Muscle layer of duodenum (tissue), 2 donors: Measurements from ENCODE around the gene SMO.
"Not testable (repeated sequence)": the region's sequence is repeated elsewhere in the genome, so short reads cannot be mapped to it uniquely, and the experiment has no call there.

Experiments
- H3K27ac ChIP-seq: one replicate; pipeline ENCODE4 v1.7.0; 2013; ENCODE audit warnings: mild to moderate bottlenecking, low read length
- H3K27me3 ChIP-seq: one replicate; pipeline ENCODE4 v1.7.0; 2013; ENCODE audit warnings: low read depth, mild to moderate bottlenecking, control low read depth, low read length
- H3K36me3 ChIP-seq, 2 donors: one replicate each; pipeline ENCODE4 v1.7.0; 2013; ENCODE audit warnings: low read length in 2 of 2, control low read depth in 1 of 2, mild to moderate bottlenecking in 1 of 2; ENCODE audit not compliant: insufficient read depth in 2 of 2, control insufficient read depth in 1 of 2
- H3K4me1 ChIP-seq, 2 donors: one replicate each; pipeline ENCODE4 v1.7.0; 2013; ENCODE audit warnings: low read length in 2 of 2, mild to moderate bottlenecking in 2 of 2, control low read depth in 1 of 2, moderate library complexity in 1 of 2; ENCODE audit not compliant: insufficient read depth in 2 of 2, control insufficient read depth in 1 of 2
- H3K4me3 ChIP-seq, 2 donors: one replicate each; pipeline ENCODE4 v1.7.0; 2013; ENCODE audit warnings: low read length in 2 of 2, low read depth in 1 of 2, mild to moderate bottlenecking in 1 of 2
- H3K9me3 ChIP-seq, 2 donors: one replicate each; pipeline ENCODE4 v1.7.0; 2013; ENCODE audit warnings: low read length in 2 of 2, control low read depth in 1 of 2, mild to moderate bottlenecking in 1 of 2; ENCODE audit not compliant: control insufficient read depth in 1 of 2
- donor health status: healthy.

Gene SMO

GRCh38 chr7:129173861-129174260, 14.6 kb upstream of the SMO start:
- H3K27ac ChIP-seq, H3K27me3 ChIP-seq, H3K36me3 ChIP-seq, H3K9me3 ChIP-seq, H3K4me3 ChIP-seq: not testable (repeated sequence)
- peaks cover 0 to 11% of the 10 kb centered on the region in 2 donors for H3K4me1 ChIP-seq

- Histone ChIP-seq H3K27ac (no peak overlapping the region), H3K36me3 (no peaks in the 10 kb centered on the region), H3K4me1 (no peaks in the 10 kb centered on the region), H3K27me3 (no peaks in the 10 kb centered on the region), H3K9me3 (no peaks in the 10 kb centered on the region), H3K4me3 (no peak overlapping the region)
These were observed 11.3 kb upstream of the SMO start for GRCh38 chr7:129176916-129177710.

DNA sequence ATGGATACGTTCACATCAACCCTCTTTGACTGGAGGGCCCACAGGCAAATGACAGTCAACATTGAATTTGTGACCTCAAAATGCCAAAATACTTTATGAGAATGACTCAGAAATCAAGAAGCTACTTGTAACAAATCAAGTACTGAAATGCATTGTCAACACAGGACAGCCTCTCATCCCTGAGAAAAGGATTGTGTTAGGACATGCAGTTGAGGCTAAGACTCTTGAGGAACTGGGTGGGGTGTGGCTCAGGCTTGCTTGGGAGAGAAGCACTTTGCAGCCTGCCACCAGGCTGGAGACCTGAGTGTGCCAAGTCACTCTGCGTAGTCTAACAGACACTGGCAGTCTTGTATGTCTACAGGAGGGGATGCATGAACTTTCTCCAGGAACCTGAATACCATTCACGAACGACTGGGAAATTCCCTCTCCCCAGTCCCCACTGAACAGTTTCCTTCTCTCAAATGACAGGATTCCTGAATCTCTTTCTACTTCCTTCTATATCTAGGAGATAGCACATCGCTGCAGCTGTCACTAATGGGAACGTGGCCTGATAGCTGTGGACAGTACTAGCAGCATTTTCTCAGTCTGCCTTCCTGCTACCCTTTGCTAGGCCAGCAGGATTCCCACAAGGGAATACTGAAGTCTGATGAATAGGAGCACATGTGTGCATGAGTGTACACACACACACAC, 3.3 kb upstream of the SMO start:
- Histone ChIP-seq H3K27me3 (no peaks in the 10 kb centered on the region), H3K9me3 (no peaks in the 10 kb centered on the region), H3K36me3 (no peaks in the 10 kb centered on the region), H3K4me1 (no peaks in the 10 kb centered on the region), H3K4me3 (no peak overlapping the region), H3K27ac (no peak overlapping the region)

DNA sequence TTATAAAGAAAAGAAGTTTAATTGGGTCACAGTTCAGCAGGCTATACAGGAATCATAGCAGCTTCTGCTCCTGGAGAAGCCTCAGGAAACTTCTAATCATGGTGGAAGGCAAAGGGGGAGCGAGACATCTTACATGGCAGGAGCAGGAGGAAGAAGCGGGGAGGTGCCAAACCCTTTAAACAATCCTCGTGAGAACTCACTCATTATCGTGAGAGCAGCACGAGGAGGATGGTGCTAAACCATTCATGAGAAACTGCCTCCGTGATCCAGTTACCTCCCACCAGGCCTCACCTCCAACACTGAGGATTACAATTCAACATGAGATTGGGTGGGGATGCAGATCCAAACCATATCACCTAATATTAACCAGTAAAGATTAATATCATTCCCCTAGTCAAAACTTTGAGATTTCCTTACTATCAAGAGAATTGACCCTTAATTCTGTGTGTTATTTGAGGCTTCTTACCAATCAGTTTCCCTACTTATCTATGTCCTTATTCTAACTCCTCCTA, 1.6 kb upstream of the SMO start:
- Histone ChIP-seq H3K36me3 (no peaks in the 10 kb centered on the region), H3K27ac (no peak overlapping the region), H3K27me3 (no peaks in the 10 kb centered on the region), H3K9me3 (no peaks in the 10 kb centered on the region), H3K4me3 (no peak overlapping the region), H3K4me1 (peaks cover 0 to 5% of the 10 kb centered on the region in 2 donors)

GRCh38 chr7:129187681-129188371, 607 bp upstream of the SMO start:
- H3K9me3 ChIP-seq: no peaks in the 10 kb centered on the region
- no peaks in the 10 kb centered on the region for H3K27me3 ChIP-seq
- peaks cover 0 to 5% of the 10 kb centered on the region in 2 donors for H3K4me1 ChIP-seq
- H3K4me3 ChIP-seq: peak overlapping the region; percentile 43 to 93
- no peaks in the 10 kb centered on the region for H3K36me3 ChIP-seq
- no peak overlapping the region for H3K27ac ChIP-seq

GRCh38 chr7:129188892-129189660, 643 bp downstream of the SMO start:
- Histone ChIP-seq H3K27ac (no peak overlapping the region), H3K9me3 (no peaks in the 10 kb centered on the region), H3K36me3 (no peaks in the 10 kb centered on the region), H3K27me3 (no peaks in the 10 kb centered on the region), H3K4me1 (peaks cover 0 to 5% of the 10 kb centered on the region in 2 donors), H3K4me3 (peak overlapping the region; percentile 55 to 93)

GRCh38 chr7:129189661-129190310, 1.4 kb downstream of the SMO start:
- peak overlapping the region; percentile 55 to 93 for H3K4me3 ChIP-seq
- no peak overlapping the region for H3K27ac ChIP-seq
- no peaks in the 10 kb centered on the region for H3K27me3 ChIP-seq

GRCh38 chr7:129191272-129191671, 2.8 kb downstream of the SMO start:
- Histone ChIP-seq H3K27ac (no peak overlapping the region), H3K27me3 (no peaks in the 10 kb centered on the region), H3K9me3 (no peaks in the 10 kb centered on the region), H3K36me3 (no peaks in the 10 kb centered on the region), H3K4me3 (no peak overlapping the region), H3K4me1 (peaks cover 0 to 5% of the 10 kb centered on the region in 2 donors)

More at GRCh38 chr7:129189661-129190310, 1.4 kb downstream of the SMO start:
- Histone ChIP-seq H3K36me3 (no peaks in the 10 kb centered on the region), H3K9me3 (no peaks in the 10 kb centered on the region), H3K4me1 (peaks cover 0 to 5% of the 10 kb centered on the region in 2 donors)

DNA sequence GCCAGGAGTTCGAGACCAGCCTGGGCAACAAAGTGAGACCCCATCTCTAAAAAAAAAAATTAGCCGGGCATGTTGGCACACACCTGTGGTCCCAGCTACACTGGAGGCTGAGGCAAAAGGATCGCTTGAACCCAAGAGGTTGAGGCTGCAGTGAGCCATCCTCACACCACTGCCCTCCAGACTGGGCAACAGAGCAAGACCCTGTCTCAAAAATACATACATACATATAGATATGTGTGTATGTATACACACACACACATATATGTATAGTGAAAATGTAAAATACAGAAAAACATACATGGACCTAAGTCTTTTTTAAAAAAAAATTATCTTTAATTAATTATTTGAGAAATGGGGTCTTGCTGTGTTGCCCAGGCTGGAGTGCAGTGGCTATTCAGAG, 5.5 kb downstream of the SMO start:
- peaks cover 0 to 5% of the 10 kb centered on the region in 2 donors for H3K4me1 ChIP-seq
- H3K27me3 ChIP-seq: no peaks in the 10 kb centered on the region
- no peaks in the 10 kb centered on the region for H3K9me3 ChIP-seq
- no peak overlapping the region for H3K27ac ChIP-seq
- no peaks in the 10 kb centered on the region for H3K36me3 ChIP-seq
- no peak overlapping the region for H3K4me3 ChIP-seq

- Histone ChIP-seq H3K27me3 (no peaks in the 10 kb centered on the region), H3K4me1 (no peaks in the 10 kb centered on the region), H3K9me3 (no peaks in the 10 kb centered on the region), H3K27ac (no peak overlapping the region), H3K4me3 (no peak overlapping the region), H3K36me3 (no peaks in the 10 kb centered on the region)
These were observed 9.3 kb downstream of the SMO start for GRCh38 chr7:129197771-129198170.
